ENCODE measurements around the gene IRF6. TPM values are rescaled to one million over a fixed set of nuclear protein-coding genes. Genes with fewer than 3 reads are reported as not detected.

Gene IRF6
- total and polyA plus RNA-seq, 7 experiments from 2014 or later: 0.30 to 2.3 (median 0.99) TPM; not detected in 1

DNA sequence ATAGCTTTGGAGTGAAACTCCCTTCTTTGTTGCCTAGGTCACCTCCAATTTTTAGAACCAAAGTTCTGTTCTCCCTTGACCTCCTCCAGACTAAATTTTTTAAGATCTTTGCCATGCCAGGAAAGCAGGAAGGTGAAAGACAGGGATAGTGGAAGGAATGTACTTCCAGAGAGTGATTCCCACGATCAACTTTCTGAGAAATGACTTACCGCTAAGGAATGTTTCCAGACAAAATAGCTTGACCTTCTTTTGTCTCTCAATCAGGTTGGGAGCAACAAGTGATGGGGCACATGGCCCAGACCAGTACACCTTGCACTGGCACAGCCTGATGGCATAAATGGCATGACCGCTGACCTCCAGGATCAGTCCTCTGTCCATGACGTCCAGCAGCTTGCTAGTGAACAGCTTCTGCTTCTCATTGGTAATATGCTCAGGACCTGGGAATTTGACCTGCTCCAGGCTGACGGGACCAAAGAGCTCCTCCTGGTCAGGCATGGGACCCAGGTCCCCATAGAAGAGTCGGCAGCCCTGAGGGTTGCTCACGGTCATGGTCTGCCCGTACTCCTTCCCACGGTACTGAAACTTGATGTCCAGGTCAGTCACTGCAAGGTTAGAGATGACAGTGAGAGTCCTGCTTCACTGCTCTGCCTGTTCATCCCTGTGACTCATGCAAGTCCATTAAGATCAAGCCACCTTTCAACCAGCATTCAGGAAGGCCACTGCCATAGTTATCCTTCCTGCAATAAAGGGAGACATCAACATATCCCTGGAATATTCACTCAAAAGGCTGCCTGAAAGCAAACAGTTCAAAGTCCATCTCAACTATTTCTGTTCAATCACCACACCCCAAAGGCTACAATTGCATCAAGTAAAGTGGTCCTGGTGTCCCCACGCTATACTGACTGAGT is 15.4 kb downstream of the IRF6 start:
- H3K4me3 Mint-ChIP-seq: no peak overlapping the region
- intact Hi-C loops (cut with micrococcal nuclease): no loop called here
- peaks cover 5 to 30% (median 19%) of the 10 kb centered on the region in 5 donors for H3K27me3 Mint-ChIP-seq
- ChIA-PET CTCF (no interaction called here), POLR2A (interaction anchor here (1.1 kb wide), 1 partner anchor 16 kb away, joined by 6 read pairs; no protein-coding TSS in a partner anchor)
- H3K36me3 Mint-ChIP-seq: peaks cover 4 to 38% (median 34%) of the 10 kb centered on the region in 5 donors
- DNase-seq (no peak), ATAC-seq (no peak)
- H3K27ac ChIP-seq (ENCODE audit: low read depth, low read length): no peak overlapping the region
- H3K9me3 Mint-ChIP-seq: peaks cover 0 to 5% (median 0%) of the 10 kb centered on the region in 11 donors
- H3K4me1 Mint-ChIP-seq: peaks cover 0 to 34% (median under 1%) of the 10 kb centered on the region in 7 donors
- no peak overlapping the region for H3K4me3 ChIP-seq (ENCODE audit: low read length)
- peaks cover 0 to under 1% of the 10 kb centered on the region in 2 donors for H3K4me1 ChIP-seq (ENCODE audit: control insufficient read depth in 2 of 2, insufficient read depth in 2 of 2, low read length in 2 of 2)
- no peaks in the 10 kb centered on the region for H3K36me3 ChIP-seq (ENCODE audit: control insufficient read depth in 2 of 3, insufficient read depth in 3 of 3, low read length in 3 of 3)
- no peaks in the 10 kb centered on the region for H3K27me3 ChIP-seq (ENCODE audit: control insufficient read depth in 2 of 2, insufficient read depth in 2 of 2, low read length in 2 of 2)
- no peaks in the 10 kb centered on the region for H3K9me3 ChIP-seq (ENCODE audit: control insufficient read depth in 2 of 3, low read length in 3 of 3)
- H3K27ac Mint-ChIP-seq: no peak overlapping the region

DNA sequence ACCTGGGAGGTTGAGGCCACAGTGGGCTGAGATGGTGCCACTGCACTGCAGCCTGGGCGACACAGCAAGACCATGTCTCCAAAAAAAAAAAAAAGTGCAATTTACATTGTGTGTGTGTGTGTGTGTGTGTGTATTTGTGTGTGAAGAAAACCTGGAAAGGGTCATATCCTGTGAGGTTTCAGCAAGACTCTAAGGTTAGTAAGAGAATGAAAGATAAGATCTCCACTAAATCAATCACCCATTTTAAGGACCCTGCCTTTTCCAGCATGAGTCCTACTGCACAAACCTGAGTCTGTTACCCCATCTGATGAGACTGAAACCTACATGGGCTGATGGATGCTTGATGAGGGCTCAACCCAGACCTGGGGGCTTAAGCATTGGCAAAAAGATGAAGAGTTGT is 16.7 kb downstream of the IRF6 start:
- Histone ChIP-seq H3K36me3 (ENCODE audit: control insufficient read depth in 2 of 3, insufficient read depth in 3 of 3, low read length in 3 of 3) (no peaks in the 10 kb centered on the region), H3K27ac (ENCODE audit: low read depth, low read length) (no peak overlapping the region), H3K9me3 (ENCODE audit: control insufficient read depth in 2 of 3, low read length in 3 of 3) (no peaks in the 10 kb centered on the region), H3K4me3 (ENCODE audit: low read length) (no peak overlapping the region), H3K27me3 (ENCODE audit: control insufficient read depth in 2 of 2, insufficient read depth in 2 of 2, low read length in 2 of 2) (no peaks in the 10 kb centered on the region), H3K4me1 (ENCODE audit: control insufficient read depth in 2 of 2, insufficient read depth in 2 of 2, low read length in 2 of 2) (peaks cover 6 to 10% of the 10 kb centered on the region in 2 donors)
- H3K36me3 Mint-ChIP-seq: peaks cover 4 to 33% (median 24%) of the 10 kb centered on the region in 5 donors
- DNase-seq (no peak), ATAC-seq (no peak)
- peaks cover 8 to 47% (median 13%) of the 10 kb centered on the region in 7 donors for H3K4me1 Mint-ChIP-seq
- H3K27ac Mint-ChIP-seq: peak overlapping the region in 1 of 9 donors; percentile 30
- intact Hi-C loops (cut with micrococcal nuclease): no loop called here
- ChIA-PET POLR2A (interaction anchor here (0.7 to 25.1 kb wide), 2 partner anchors 30 to 435 kb away, joined by 4 to 1558 read pairs; partner anchors contain the start of gene TRAF3IP3), CTCF (no interaction called here)
- peaks cover 5 to 30% (median 17%) of the 10 kb centered on the region in 5 donors for H3K27me3 Mint-ChIP-seq
- H3K4me3 Mint-ChIP-seq: peak overlapping the region in 1 of 10 donors; percentile 35
- H3K9me3 Mint-ChIP-seq: peaks cover 0 to 7% (median 0%) of the 10 kb centered on the region in 11 donors

DNA sequence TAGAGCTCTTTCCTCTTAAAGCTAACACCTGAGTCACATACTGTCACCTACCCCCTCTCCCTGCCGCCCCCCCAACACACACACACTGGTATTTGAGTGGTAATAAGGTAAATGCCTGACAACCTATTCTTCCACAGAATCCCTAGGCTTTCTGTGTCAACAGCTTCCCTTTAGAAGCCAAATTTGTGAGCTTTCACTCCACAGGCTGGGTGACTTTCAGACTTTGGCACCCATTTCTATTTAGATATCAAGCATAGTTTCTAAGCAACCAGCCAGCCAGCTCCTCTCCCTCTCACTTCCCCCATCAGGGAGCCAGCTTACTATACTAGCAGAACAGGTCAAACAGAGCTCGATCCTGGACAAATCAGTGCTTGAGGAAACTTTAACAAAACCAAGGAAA is 18.4 kb downstream of the IRF6 start:
- no peak overlapping the region for H3K27ac ChIP-seq (ENCODE audit: low read depth, low read length)
- H3K9me3 ChIP-seq (ENCODE audit: control insufficient read depth in 2 of 3, low read length in 3 of 3): no peaks in the 10 kb centered on the region
- intact Hi-C loops (cut with micrococcal nuclease): no loop called here
- no peak for DNase-seq
- POLR2A ChIA-PET: interaction anchor here (0.7 to 25.1 kb wide), 3 partner anchors 8 to 59 kb away, joined by 3 to 1558 read pairs (median 4); partner anchors contain the start of gene TRAF3IP3
- Mint-ChIP-seq H3K4me1 (peaks cover 9 to 62% (median 27%) of the 10 kb centered on the region in 7 donors), H3K27ac (peak overlapping the region in 2 of 9 donors; percentile 5 to 24), H3K9me3 (peaks cover 0 to 8% (median 0%) of the 10 kb centered on the region in 11 donors), H3K4me3 (no peak overlapping the region), H3K27me3 (peaks cover 5 to 24% (median 8%) of the 10 kb centered on the region in 5 donors), H3K36me3 (peaks cover 5 to 30% (median 11%) of the 10 kb centered on the region in 5 donors)
- no peaks in the 10 kb centered on the region for H3K36me3 ChIP-seq (ENCODE audit: control insufficient read depth in 2 of 3, insufficient read depth in 3 of 3, low read length in 3 of 3)
- H3K4me1 ChIP-seq (ENCODE audit: control insufficient read depth in 2 of 2, insufficient read depth in 2 of 2, low read length in 2 of 2): peaks cover 11 to 19% of the 10 kb centered on the region in 2 donors
- CTCF ChIA-PET: interaction anchor here (0.7 to 1.7 kb wide), 4 partner anchors 15 to 94 kb away, joined by 3 to 14 read pairs (median 4); no protein-coding TSS in a partner anchor
- ATAC-seq: no peak
- no peaks in the 10 kb centered on the region for H3K27me3 ChIP-seq (ENCODE audit: control insufficient read depth in 2 of 2, insufficient read depth in 2 of 2, low read length in 2 of 2)
- H3K4me3 ChIP-seq (ENCODE audit: low read length): no peak overlapping the region

DNA sequence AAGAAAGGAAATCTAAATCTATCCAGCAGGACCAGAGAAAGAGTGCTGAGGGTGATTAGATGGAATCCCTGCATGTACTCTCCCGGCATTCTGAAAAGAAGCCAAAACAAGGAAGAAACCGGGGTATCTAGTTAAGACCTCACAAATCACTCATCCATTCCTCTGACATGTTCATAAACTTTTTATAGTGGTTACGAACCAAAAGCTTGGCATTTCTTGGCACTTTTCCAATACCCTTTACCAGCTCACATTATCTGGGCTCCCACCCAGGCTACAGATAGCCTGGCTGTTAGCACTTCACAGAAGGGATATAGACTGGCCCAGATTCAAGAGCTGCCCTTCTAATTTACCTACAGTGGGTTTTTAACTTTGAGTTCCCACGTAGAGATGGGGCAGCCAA is 19.8 kb downstream of the IRF6 start:
- ChIA-PET POLR2A (interaction anchor here (0.8 to 25.1 kb wide), 3 partner anchors 14 to 37 kb away, joined by 5 to 1558 read pairs (median 6); partner anchors contain the start of gene TRAF3IP3), CTCF (interaction anchor here (1.0 kb wide), 1 partner anchor 37 kb away, joined by 4 read pairs; no protein-coding TSS in a partner anchor)
- DNase-seq (no peak), ATAC-seq (no peak)
- H3K27ac Mint-ChIP-seq: peak overlapping the region in 3 of 9 donors; percentile 12 to 96 (median 28)
- H3K36me3 Mint-ChIP-seq: peaks cover 0 to 38% (median 16%) of the 10 kb centered on the region in 5 donors
- peaks cover 0 to 8% (median 0%) of the 10 kb centered on the region in 11 donors for H3K9me3 Mint-ChIP-seq
- Histone ChIP-seq H3K27ac (ENCODE audit: low read depth, low read length) (no peak overlapping the region), H3K27me3 (ENCODE audit: control insufficient read depth in 2 of 2, insufficient read depth in 2 of 2, low read length in 2 of 2) (no peaks in the 10 kb centered on the region), H3K4me3 (ENCODE audit: low read length) (no peak overlapping the region), H3K4me1 (ENCODE audit: control insufficient read depth in 2 of 2, insufficient read depth in 2 of 2, low read length in 2 of 2) (peaks cover 11 to 19% of the 10 kb centered on the region in 2 donors), H3K9me3 (ENCODE audit: control insufficient read depth in 2 of 3, low read length in 3 of 3) (no peaks in the 10 kb centered on the region), H3K36me3 (ENCODE audit: control insufficient read depth in 2 of 3, insufficient read depth in 3 of 3, low read length in 3 of 3) (peaks cover 0 to 8% (median 0%) of the 10 kb centered on the region in 3 experiments)
- H3K27me3 Mint-ChIP-seq: peaks cover 5 to 17% (median 8%) of the 10 kb centered on the region in 5 donors
- intact Hi-C loops (cut with micrococcal nuclease): no loop called here
- no peak overlapping the region for H3K4me3 Mint-ChIP-seq
- peaks cover 9 to 61% (median 31%) of the 10 kb centered on the region in 7 donors for H3K4me1 Mint-ChIP-seq

DNA sequence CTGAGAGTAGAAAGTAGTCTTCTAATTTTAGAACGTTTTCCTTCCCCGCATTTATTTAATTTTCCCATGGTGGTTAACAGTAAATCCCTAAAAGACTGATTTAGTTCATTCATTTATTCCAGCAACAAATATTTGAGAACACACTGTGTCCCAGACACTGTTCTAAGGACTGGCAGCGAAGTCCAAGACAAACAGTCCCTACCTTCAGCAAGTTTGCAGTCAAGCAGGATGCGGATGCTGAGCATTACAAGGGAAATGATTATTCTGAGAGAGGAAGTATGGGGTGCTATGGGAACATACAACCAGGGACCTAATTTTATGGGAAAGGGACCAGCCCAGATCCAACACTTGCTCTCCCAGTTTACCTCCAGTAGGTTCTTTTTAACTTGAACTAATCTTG is 20.4 kb downstream of the IRF6 start:
- Histone ChIP-seq H3K27ac (ENCODE audit: low read depth, low read length) (no peak overlapping the region), H3K4me3 (ENCODE audit: low read length) (no peak overlapping the region), H3K36me3 (ENCODE audit: control insufficient read depth in 2 of 3, insufficient read depth in 3 of 3, low read length in 3 of 3) (peaks cover 0 to 13% (median under 1%) of the 10 kb centered on the region in 3 experiments), H3K27me3 (ENCODE audit: control insufficient read depth in 2 of 2, insufficient read depth in 2 of 2, low read length in 2 of 2) (no peaks in the 10 kb centered on the region), H3K4me1 (ENCODE audit: control insufficient read depth in 2 of 2, insufficient read depth in 2 of 2, low read length in 2 of 2) (peaks cover 11 to 19% of the 10 kb centered on the region in 2 donors), H3K9me3 (ENCODE audit: control insufficient read depth in 2 of 3, low read length in 3 of 3) (no peaks in the 10 kb centered on the region)
- DNase-seq (no peak), ATAC-seq (no peak)
- peaks cover 0 to 33% (median 17%) of the 10 kb centered on the region in 5 donors for H3K36me3 Mint-ChIP-seq
- ChIA-PET CTCF (interaction anchor here (1.0 kb wide), 1 partner anchor 38 kb away, joined by 4 read pairs; no protein-coding TSS in a partner anchor), POLR2A (interaction anchor here (2.3 to 25.1 kb wide), 3 partner anchors 7 to 26 kb away, joined by 6 to 1558 read pairs (median 7); partner anchors contain the start of gene TRAF3IP3)
- H3K9me3 Mint-ChIP-seq: peaks cover 0 to 8% (median 0%) of the 10 kb centered on the region in 11 donors
- intact Hi-C loops (cut with micrococcal nuclease): no loop called here
- peaks cover 9 to 61% (median 31%) of the 10 kb centered on the region in 7 donors for H3K4me1 Mint-ChIP-seq
- peak overlapping the region in 2 of 10 donors; percentile 14 to 39 for H3K4me3 Mint-ChIP-seq
- peaks cover 5 to 17% (median 8%) of the 10 kb centered on the region in 5 donors for H3K27me3 Mint-ChIP-seq
- H3K27ac Mint-ChIP-seq: peak overlapping the region; percentile 92 to 99 (median 97)
